CD4-positive, alpha-beta T cell treated with Interleukin-6 for 4 hours (primary cell): ENCODE data around the gene TFF3.
A peak's percentile ranks its signal among the peaks of the same experiment; 100 is the strongest.

Source experiments
- DNase-seq: peaks from one replicate; pipeline ENCODE4 v3.0.0-alpha.2; 2020; ENCODE audit warnings: mixed read lengths

TFF3 gene

GRCh38 chr21:42287193-42288083 is 27.8 kb downstream of the TFF3 start:
- DNase-seq: no peak

- no peak for DNase-seq
Observed at GRCh38 chr21:42286416-42286815, 28.8 kb downstream of the TFF3 start.

- no peak for DNase-seq
Observed at GRCh38 chr21:42285569-42286245, 29.5 kb downstream of the TFF3 start.

- DNase-seq: no peak
Observed at GRCh38 chr21:42282715-42283114, 32.5 kb downstream of the TFF3 start.

GRCh38 chr21:42282021-42282420 is 33.2 kb downstream of the TFF3 start:
- no peak for DNase-seq

- DNase-seq: no peak
Observed at GRCh38 chr21:42281181-42281680, 34.0 kb downstream of the TFF3 start.

GRCh38 chr21:42280356-42281180 is 34.6 kb downstream of the TFF3 start:
- no peak for DNase-seq

GRCh38 chr21:42279888-42280287 is 35.3 kb downstream of the TFF3 start:
- DNase-seq: no peak

- DNase-seq: no peak
Observed at GRCh38 chr21:42279341-42279871, 35.8 kb downstream of the TFF3 start.

GRCh38 chr21:42278451-42279149 is 36.6 kb downstream of the TFF3 start:
- no peak for DNase-seq

- DNase-seq: no peak
Observed at GRCh38 chr21:42277593-42277992, 37.6 kb downstream of the TFF3 start.

- no peak for DNase-seq
Observed at GRCh38 chr21:42276526-42277154, 38.6 kb downstream of the TFF3 start.

- no peak for DNase-seq
Observed at GRCh38 chr21:42276076-42276475, 39.1 kb downstream of the TFF3 start.

GRCh38 chr21:42272984-42273600 is 42.1 kb downstream of the TFF3 start:
- DNase-seq: no peak

GRCh38 chr21:42272109-42272962 is 42.9 kb downstream of the TFF3 start:
- no peak for DNase-seq

- DNase-seq: no peak
Observed at GRCh38 chr21:42271065-42271464, 44.1 kb downstream of the TFF3 start.

GRCh38 chr21:42269386-42269785 is 45.8 kb downstream of the TFF3 start:
- DNase-seq: peak; percentile 41

GRCh38 chr21:42266971-42267556 is 48.1 kb downstream of the TFF3 start:
- no peak for DNase-seq

- no peak for DNase-seq
Observed at GRCh38 chr21:42265231-42265812, 49.9 kb downstream of the TFF3 start.
